ENCODE measurements around the gene GSTO1.

Gene GSTO1

GRCh38 chr10:104268713-104269645 lies 14.3 kb downstream of the GSTO1 start, which contains the start of gene GSTO2:
Gene GSTO2, plus strand, starts transcription at chr10:104269184. Its CDS starts 5,732 bp downstream, at chr10:104274916.
- H3K4me3 ChIP-seq = peak within 1 kb of the TSS; percentile 64 to 89 (median 78)
- H3K27ac ChIP-seq = peak within 1 kb of the TSS; percentile 54 to 95 (median 88)

GRCh38 chr10:104273286-104273685 lies 18.6 kb downstream of the GSTO1 start:
- H3K4me3 ChIP-seq = no peak overlapping the region
- H3K27ac ChIP-seq = no peak overlapping the region

- H3K27ac ChIP-seq = peak overlapping the region in 4 of 21 experiments; percentile 4 to 82 (median 52)
- H3K4me3 ChIP-seq = no peak overlapping the region
These were observed 19.3 kb downstream of the GSTO1 start for GRCh38 chr10:104273899-104274575.

GRCh38 chr10:104274762-104275721 lies 20.4 kb downstream of the GSTO1 start:
- H3K4me3 ChIP-seq = peak overlapping the region; percentile 23 to 51 (median 40)
- peak overlapping the region in 18 of 21 experiments; percentile 4 to 82 (median 60) for H3K27ac ChIP-seq

GRCh38 chr10:104276192-104276591 lies 21.5 kb downstream of the GSTO1 start:
- H3K27ac ChIP-seq = no peak overlapping the region
- no peak overlapping the region for H3K4me3 ChIP-seq

GRCh38 chr10:104277785-104278184 lies 23.1 kb downstream of the GSTO1 start:
- H3K4me3 ChIP-seq = no peak overlapping the region

GRCh38 chr10:104279550-104280259 lies 25.0 kb downstream of the GSTO1 start:
- H3K4me3 ChIP-seq = no peak overlapping the region
- H3K27ac ChIP-seq = no peak overlapping the region

More at GRCh38 chr10:104277785-104278184, 23.1 kb downstream of the GSTO1 start:
- no peak overlapping the region for H3K27ac ChIP-seq

- no peak overlapping the region for H3K4me3 ChIP-seq
- H3K27ac ChIP-seq = no peak overlapping the region
These were observed 27.0 kb downstream of the GSTO1 start for GRCh38 chr10:104281694-104282093.

- Histone ChIP-seq H3K4me3 (no peak overlapping the region), H3K27ac (no peak overlapping the region)
These were observed 30.2 kb downstream of the GSTO1 start for GRCh38 chr10:104284846-104285245.

GRCh38 chr10:104286939-104287338 lies 32.2 kb downstream of the GSTO1 start:
- no peak overlapping the region for H3K27ac ChIP-seq
- H3K4me3 ChIP-seq = no peak overlapping the region

GRCh38 chr10:104288355-104288754 lies 33.7 kb downstream of the GSTO1 start:
- H3K27ac ChIP-seq = no peak overlapping the region
- H3K4me3 ChIP-seq = no peak overlapping the region

- no peak overlapping the region for H3K27ac ChIP-seq
These were observed 36.8 kb downstream of the GSTO1 start for GRCh38 chr10:104291439-104291951.

GRCh38 chr10:104293011-104293410 lies 38.3 kb downstream of the GSTO1 start:
- Histone ChIP-seq H3K4me3 (no peak overlapping the region), H3K27ac (no peak overlapping the region)

More at GRCh38 chr10:104291439-104291951, 36.8 kb downstream of the GSTO1 start:
- H3K4me3 ChIP-seq = no peak overlapping the region

- no peak overlapping the region for H3K27ac ChIP-seq
These were observed 39.2 kb downstream of the GSTO1 start for GRCh38 chr10:104293781-104294321.

GRCh38 chr10:104296687-104297436 lies 42.2 kb downstream of the GSTO1 start:
- no peak overlapping the region for H3K4me3 ChIP-seq
- peak overlapping the region in 2 of 21 experiments; percentile 60 to 74 for H3K27ac ChIP-seq

More at GRCh38 chr10:104293781-104294321, 39.2 kb downstream of the GSTO1 start:
- no peak overlapping the region for H3K4me3 ChIP-seq

GRCh38 chr10:104297697-104298660 lies 43.3 kb downstream of the GSTO1 start:
- peak overlapping the region in 6 of 21 experiments; percentile 1 to 85 (median 78) for H3K27ac ChIP-seq
- H3K4me3 ChIP-seq = no peak overlapping the region

Measured in skin epidermis (tissue), 12 donors.